Sciatic nerve (tissue), 2 donors: Measurements from ENCODE around the gene IRX5. TPM values are rescaled to one million over a fixed set of nuclear protein-coding genes. Genes with fewer than 3 reads are reported as not detected.

Experiments
- ATAC-seq: fragments of 200-7000 bp; cut with Tn5 transposase; one replicate; pipeline ENCODE4 v1.9.1; 2020; ENCODE audit warnings: mild to moderate bottlenecking, moderate library complexity
- DNase-seq: peaks from one replicate; pipeline ENCODE4 v3.0.0-alpha.2; 2020; ENCODE audit warnings: low spot score
- intact Hi-C: fragments of 100-400 bp; cut with DNase I; formaldehyde crosslinking; loops from one replicate; pipeline ENCODE4 v1.14.2; 2022
- total RNA-seq: library from RNA; stranded (reverse); fragmentation: NEBNext Ultra II Directional; extraction: Animal tissue kit (Norgen Biotek cat#: 25700); gene quantifications from one replicate; pipeline ENCODE4 v1.2.1, GENCODE V29; 2021
- donor health status: DM: no; HTN: no; CAD: no.
- donor health status: DM: no; HTN: no; CAD: no.

The IRX5 gene
- total RNA-seq, 1 donor from 2014 or later, result 0.13 TPM

DNA sequence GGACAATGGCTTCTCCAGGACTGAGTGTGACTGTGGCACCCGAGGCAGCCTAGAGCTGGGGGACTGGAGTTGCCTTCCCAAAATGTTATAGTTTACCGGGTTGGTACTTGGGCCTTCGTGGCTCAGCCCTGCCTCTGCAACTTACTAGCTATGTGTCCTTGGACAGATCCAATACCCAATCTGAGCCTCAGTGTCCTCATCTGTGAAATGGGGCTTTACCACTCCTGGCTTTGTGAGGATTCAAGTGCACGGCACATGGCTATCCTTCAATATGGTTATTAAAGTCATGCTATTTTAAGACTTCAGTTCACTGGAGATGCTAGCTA, 9.6 kb downstream of the IRX5 start:
- intact Hi-C loops, result no loop called here
- DNase-seq (no peak), ATAC-seq (no peak)

DNA sequence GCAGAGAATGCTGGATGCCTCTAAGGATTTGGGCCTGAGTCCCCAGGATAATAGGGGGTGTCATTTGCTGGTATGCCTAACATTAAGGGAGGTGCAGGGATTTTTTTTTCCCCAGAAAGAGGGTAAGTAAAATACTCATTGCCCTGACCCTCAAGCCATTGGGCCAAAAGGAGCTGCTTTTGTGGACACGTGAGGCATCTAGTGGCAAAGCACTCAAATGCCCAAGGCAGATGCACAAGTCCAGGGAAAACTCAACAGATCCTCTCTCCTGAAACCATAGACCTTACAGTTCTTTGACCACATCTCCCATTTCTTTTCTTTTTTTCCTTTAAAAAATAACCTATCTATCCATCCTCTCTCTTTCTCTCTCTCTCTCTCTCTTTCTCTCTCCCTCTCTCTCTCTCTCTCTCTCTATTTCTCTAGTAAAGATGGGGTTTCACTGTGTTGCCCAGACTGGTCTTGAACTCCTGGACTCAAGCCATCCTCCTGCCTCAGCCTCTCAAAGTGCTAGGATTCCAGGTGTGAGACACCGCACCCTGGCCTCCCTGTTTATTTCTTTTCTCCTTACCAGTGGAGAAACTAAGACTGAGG, 11.8 kb downstream of the IRX5 start:
- intact Hi-C loops, result no loop called here
- no peak for ATAC-seq
- DNase-seq, result no peak

DNA sequence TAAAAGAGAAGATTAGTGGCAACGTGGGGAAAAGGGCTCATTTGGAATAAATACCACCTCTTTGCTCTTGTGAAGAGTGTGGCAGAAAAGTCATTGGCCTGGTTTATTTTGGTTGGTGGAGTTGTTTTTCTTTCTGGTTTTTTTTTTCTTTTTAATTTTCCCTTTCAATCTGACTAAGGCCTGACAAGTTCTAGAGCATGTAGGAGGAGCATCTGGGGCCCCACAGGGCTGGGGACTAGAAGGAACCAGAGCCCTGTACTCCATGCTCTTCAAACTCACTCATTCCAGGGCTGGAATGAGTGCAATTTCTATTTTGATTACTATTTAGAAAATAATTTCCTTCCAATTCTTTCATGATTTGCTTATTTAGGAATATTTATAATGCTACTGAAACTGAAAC, 13.3 kb downstream of the IRX5 start:
- no peak for ATAC-seq
- intact Hi-C loops, result no loop called here

DNA sequence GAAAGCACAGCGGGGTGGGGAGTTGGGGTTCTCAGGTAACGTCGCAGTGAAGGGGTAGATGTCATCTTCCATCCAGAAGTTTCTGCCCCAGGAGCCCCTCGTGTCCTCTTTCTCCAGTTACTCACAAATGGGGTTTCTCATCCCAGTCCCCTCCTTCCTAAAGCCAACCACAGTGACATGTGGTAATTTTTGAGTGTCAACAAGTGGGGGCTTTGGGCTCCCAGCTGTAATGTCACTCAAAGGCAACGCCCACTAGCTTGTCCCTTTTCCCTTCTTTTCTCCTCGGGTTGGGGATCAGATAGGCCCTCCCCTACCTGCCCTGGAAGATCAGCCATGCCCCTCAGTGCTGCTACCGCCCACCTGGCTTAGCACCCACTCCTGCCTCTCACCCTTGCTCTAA, 14.4 kb downstream of the IRX5 start:
- ATAC-seq, result no peak
- intact Hi-C loops, result no loop called here
- DNase-seq, result no peak

More for the DNA sequence above, 13.3 kb downstream of the IRX5 start:
- no peak for DNase-seq

DNA sequence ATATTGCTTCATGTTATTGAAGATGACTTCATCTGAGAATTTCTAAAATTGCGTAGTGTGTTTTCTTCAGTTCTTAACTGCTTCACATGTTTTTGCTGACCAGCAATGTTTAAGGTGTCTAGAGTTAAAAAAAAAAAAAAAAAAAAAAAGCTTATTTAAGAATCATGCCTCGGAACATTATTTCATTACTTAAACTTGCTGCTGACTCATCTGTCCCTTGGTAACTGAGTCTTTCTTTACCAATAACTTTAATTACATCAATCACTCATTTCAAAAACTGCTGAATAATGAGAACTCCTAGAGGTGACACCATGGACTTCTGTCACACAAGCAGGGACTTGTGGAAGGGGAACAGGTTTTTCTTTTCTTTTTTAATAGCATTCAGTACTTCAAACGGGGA, 16.2 kb downstream of the IRX5 start:
- no peak for DNase-seq
- no peak for ATAC-seq
- intact Hi-C loops, result no loop called here

DNA sequence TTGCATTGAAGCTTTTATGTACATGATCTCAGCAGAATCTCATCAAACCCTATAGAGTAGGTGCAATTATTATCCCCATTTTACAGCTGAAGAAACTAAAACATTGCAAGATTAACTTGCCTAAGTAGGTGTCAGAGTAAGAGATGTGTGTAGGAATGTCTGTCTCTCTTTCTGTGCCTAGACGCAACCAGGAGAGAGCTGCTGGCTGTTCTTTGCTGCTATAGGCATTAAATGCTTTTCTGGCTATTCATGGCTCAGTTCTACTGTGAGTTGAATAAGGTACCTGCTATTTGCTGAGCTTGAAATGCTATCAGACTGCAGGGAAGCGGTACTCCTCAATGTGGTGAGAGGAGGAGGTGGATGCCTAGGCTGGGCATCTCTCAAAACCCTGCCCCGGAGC, 17.0 kb downstream of the IRX5 start:
- intact Hi-C loops, result no loop called here
- DNase-seq (no peak), ATAC-seq (no peak)

DNA sequence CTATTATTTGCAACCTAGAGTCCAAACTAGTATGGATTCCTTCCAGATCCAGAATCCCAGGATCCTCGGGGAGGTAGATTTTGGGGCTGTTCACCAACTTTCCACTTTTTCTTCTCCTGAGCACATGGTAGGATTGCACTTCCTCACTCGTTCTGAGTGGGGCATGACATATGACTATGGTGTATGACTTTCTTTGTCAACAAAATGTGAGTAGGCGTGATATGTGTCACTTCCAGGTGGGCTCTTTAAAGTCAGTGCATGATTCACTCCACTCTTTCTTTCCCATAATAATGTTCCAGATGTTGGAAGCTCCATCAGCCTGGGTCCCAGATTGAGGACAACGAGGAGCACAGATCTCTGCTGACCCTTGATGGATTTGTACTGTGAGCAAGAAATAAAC, 21.5 kb downstream of the IRX5 start:
- DNase-seq (no peak), ATAC-seq (no peak)
- intact Hi-C loops, result no loop called here

DNA sequence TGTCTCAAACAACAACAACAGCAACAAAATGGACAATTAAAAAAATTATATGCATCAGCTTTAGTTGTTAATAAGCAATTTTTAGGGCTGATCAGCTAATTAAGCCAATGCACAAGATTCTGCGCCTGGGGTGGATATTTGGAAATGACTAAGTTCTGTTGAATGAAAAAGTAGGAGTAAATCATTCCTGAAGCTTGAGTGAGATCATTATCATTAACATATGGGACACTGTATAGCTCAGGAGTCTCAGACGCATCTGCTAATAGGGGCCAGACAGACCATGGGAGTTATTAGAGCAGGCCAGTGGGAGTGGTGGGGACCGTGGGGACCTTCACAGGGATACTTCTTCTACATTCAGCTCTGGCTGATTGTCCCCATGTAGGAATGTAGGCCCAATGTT, 22.8 kb downstream of the IRX5 start:
- intact Hi-C loops, result no loop called here
- ATAC-seq (no peak), DNase-seq (no peak)

DNA sequence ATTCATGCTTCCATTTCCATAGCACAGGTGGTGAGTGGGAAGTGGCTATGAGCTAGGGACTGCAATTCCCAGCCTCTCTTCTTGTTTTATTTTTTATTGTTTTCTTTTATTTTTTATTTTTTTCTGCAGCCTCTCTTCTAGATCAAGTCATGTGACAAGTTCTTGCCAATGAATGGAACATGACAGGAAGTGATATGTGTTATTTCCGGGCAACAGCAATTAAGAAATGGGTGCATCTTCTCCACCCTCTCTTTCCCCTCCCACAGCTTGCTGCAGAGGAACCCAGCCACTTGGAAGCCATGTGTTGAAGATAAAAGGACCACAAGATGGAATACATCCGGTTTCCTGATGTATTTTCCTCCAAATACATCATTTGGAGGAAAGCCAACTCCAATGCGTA, 23.6 kb downstream of the IRX5 start:
- intact Hi-C loops, result no loop called here
- ATAC-seq (no peak), DNase-seq (no peak)

DNA sequence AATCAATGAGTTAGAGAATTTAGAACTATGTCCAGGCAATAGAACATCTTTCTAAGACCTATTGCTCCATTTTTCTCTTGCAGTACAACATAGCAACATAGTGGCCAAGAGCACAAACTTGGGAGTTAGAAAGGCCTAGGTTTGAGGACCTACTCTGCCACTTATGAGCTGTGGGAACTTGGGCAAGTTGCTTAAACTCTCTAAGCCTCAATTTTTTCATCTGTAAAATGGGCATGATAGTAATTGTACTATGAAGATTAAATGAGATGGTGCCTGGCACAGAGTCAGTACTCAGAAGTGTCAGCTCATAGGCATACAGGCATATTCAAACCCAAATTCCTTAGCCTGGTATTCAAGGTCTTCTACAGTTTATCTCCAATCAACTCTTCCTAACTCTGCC, 25.1 kb downstream of the IRX5 start:
- ATAC-seq (no peak), DNase-seq (no peak)
- intact Hi-C loops, result no loop called here

DNA sequence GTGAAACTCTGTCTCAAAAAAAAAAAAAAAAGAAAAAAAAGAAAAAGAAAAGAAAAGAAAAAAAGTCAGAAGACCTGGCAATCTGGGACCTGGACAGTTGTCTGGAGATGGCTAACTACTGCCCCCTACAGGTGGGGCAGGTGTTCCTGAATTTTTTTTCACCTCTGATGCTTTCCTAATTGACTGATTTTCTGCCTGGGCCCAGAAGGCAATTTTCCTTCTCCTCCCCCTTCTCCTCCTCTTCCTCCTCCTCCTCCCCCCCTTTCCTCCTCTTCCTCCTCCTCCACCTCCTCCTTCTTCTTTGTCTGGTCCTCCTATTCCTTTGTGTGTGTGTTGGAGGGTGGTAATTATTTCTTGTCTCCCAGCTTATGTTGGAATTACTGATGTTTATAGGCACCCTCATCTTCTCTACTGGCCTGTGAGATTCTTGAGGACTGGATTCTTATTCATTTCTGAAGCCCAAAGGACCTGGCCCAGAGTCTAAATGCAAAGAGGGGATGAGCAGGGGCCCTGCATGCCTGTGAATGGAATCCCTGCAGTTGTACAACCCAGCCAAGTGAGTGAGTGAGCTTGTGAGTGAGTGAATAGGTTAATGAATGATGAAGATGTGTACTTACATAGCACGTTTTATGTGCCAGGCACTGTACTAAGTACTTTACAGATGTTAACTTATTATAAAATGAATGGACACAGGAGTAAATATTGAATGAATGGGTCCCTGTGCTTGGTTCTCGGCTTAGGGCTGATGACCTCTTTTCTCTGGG, 26.9 kb downstream of the IRX5 start:
- ATAC-seq (no peak), DNase-seq (no peak)
- intact Hi-C loops, result no loop called here

DNA sequence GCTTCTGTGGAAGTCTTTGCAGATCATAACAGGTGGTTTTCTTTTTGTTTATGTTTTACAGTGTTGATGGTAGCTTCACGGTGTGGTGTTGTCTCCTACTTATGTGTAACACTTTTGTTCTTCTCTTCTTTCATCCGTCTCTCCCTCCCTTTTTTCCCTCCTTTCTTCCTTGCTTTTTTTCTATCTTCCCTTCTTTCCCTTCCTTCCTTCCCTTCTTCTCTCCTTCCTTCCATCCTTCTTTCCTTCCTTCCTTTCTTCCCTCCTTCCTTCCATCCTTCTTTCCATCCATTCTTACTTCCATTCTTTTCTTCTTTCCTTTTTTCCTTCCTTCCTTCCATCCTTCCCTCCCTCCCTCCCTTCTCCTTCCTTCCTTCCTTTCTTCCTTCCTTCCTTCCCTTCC, 31.4 kb downstream of the IRX5 start:
- intact Hi-C loops, result no loop called here
- DNase-seq (no peak), ATAC-seq (no peak)

DNA sequence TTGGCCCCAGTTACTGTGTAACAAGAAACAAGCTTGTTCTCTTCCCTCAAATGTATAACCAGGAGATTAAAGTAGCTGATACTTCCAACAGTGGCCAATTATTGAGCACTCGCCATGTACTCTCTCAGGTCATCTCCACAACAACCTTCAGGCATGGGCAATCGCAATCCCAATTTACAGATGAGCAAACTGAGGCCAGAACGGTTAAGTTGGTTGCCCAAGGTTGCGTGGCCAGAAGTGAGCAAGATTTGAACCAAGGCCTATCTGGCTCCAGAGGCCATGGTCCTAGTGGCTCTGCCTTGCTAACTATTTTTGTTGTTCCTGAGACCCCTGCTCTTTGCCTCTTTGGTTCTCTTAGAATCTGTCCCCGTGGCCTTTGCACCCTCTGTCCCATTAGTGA, 33.6 kb downstream of the IRX5 start:
- ATAC-seq (no peak), DNase-seq (no peak)
- intact Hi-C loops, result no loop called here

DNA sequence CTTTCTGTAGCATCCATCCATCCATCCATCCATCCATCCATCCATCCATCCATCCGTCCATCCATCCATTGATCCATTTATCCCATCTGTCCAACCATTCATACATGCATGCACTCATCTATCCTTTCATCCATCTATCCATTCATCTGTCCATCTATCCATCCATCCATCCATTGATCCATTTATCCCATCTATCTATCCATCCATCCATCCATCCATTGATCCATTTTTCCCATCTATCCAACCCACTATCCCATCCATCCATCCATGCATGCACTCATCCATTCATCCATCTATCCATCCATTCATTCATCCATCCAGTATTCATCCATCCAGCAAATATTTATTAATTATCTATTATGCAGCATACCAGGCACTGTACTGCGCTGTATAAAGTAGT, 34.8 kb downstream of the IRX5 start:
- ATAC-seq (no peak), DNase-seq (no peak)
- intact Hi-C loops, result no loop called here

DNA sequence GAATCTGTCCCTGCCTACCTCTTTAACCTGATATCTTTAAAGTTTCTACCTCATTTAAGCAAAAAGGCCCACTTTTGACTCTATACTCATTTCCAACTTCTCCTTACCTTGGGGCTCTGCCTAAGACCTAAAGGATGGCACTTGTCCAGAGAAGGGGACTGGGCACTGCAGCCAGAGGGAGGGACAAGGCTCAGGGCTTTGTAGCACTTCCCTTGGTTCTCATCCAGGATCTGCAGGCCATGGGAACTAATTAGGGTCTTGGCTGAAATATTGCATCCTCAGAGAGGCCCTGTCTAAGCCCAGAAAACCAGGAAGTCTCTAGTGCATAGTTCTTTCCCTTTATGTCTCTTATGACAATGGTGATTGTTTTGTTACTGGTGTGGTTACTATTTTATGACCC, 37.3 kb downstream of the IRX5 start:
- intact Hi-C loops, result no loop called here
- ATAC-seq (no peak), DNase-seq (no peak)

DNA sequence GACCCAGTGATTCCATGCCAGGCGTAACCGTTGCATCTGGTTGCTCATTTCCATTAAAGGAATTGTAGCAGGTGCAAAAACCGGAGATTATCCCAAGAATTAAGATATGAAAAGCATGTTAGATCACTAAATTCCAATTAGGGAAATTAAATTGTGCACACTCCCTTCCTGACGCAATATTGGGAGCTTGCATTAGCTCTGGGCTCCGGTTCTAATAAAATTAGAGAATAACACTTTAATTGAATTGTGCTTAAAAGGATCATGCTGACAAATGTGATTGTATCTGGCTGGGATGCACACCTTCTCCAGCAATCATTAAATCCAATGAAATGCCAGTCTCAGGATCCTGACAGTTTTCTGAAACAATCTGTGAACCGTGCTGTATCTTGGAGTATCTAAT, 38.1 kb downstream of the IRX5 start:
- ATAC-seq, result no peak
- no peak for DNase-seq
- intact Hi-C loops, result no loop called here

DNA sequence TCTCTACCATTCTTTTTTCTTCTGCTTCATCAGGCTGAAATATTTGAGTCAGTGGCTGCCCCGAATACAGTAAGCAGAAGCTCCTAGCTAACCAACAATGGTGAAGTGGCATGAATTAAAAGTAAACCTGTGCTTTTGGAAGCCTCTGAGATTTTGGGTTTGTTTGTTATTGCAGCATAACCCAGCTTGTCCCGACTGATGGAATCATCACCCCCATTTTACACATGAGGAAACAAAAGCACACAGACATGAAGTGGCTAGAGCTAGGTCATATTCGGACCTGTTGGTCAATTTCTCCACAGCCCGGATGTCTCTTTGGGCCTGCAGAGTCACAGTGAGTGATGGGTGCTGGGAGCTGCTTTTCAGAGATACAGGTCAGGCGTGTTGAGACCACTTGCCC, 39.4 kb downstream of the IRX5 start:
- ATAC-seq, result no peak

DNA sequence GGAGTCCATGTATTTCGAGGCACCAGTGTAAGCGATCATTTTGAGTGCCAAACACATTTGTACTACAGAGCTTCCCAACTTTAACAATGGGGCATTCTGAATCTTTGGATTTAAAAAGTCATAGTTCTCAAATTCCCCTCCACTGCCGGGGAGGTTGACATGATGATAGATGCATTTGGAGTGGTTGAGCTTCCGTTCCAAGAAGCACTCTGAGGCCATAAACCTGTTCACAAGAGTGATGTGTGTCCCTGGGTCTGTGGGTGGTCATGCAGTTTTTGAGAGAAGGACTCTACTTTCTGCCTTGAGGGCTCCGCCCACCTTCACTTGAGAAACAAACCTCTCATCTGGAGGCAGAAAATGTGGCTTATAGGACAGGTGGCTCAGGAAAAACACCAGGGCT, 43.7 kb downstream of the IRX5 start:
- no peak for ATAC-seq
- intact Hi-C loops, result no loop called here
- no peak for DNase-seq

More for the DNA sequence above, 39.4 kb downstream of the IRX5 start:
- no peak for DNase-seq
- intact Hi-C loops, result no loop called here

DNA sequence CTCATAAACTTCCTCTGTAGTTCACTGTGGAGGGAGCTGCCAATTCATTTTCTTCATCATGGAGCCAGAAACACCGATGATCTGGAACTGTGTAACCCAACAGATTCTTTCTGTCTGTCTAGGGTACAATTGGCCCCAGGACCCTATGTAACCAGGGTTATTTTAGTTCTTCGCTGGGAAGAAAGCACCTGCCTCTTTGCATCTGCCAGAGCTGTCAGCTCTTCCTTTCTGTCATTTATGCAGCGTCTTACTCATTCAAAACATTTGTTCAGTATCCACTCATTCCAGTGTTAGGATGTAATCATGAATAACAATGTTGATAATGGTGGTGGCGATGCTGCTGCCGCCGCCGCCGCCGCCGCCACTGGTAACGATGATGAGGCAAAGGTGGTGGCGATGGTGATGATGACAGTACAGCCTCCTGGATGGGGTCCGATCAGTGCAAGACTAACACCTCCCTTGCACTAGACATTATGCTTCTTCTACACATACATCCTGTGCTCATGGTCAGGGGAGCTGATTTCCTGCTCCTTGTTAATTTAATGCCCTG, 46.1 kb downstream of the IRX5 start:
- DNase-seq (no peak), ATAC-seq (no peak)
- intact Hi-C loops, result no loop called here

DNA sequence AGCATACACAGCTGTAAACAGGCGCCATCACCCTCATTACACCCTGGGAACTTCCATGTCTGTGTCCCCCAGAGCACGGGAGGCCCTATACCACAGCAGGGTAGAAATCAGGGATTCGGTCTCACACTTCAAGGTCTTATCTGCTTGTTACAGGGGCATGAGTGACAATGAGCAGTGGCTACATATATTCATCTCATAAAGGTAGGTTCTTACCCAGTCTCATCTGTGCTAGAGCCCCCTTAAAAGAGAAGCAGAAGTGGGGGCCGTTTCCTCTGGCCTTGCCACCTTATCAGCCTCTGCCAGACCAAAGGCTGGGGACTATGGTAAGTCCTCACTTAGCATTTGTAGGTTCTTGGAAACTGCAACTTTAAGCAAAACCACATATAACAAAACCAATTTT, 46.5 kb downstream of the IRX5 start:
- intact Hi-C loops, result no loop called here
- ATAC-seq, result no peak
- no peak for DNase-seq

DNA sequence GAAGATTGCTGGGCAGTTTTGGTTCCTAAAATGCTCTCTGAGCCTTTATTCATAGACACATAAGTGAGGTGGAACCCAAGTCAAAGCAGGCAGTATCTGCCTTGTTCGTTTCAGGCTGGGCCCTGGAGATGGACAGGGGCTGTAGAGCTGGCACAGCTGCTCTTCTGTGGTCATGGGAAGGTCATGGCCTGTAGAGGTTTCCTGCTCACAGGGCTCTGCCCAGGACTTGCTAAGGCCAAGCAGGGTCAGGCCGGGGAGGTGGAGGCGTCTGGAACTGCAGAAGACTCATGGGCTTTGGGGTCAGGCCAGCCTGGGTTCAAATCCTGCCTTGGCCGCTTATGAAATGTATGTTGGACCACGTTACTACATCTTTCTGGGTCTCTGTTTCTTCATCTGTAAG, 50.2 kb downstream of the IRX5 start:
- intact Hi-C loops, result no loop called here
- ATAC-seq, result no peak

More for the DNA sequence above, 50.2 kb downstream of the IRX5 start:
- no peak for DNase-seq
